ENCODE results near the gene TBCD.
"Not testable (repeated sequence)": the region's sequence is repeated elsewhere in the genome, so short reads cannot be mapped to it uniquely, and the experiment has no call there.

TBCD gene

GRCh38 chr17:82729479-82730260, 22.2 kb upstream of the TBCD start:
- no peak for DNase-seq

DNA sequence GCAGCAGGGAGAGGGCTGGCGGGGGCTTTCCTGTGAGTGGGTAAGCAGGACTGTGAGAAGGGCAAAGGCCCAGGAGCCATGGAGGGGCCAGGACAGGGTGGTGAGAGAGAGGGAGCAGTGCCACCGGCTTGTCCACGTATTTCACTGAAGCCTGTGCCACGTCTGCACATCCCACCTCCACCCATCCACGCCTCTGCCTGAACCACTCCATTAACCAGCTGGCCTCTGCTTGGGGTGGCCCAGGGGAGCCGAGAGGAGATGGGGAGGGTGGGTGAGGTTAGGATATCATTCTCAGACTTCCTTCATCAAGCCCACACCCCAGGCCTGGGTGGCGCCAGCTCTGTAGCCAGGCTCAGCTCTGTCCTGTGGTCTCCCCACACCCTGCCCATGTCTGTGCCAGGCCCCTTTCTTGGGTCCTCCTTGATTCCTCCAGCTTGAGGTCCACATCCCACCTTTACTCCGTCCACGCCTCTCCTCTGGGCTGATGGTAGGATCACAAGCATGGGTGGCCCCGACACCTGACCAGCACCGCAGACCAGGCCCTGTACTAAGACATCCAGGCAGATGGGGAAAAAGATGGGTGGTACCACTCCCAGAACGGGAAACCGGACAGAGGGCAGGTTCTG, 19.6 kb upstream of the TBCD start:
- DNase-seq = no peak

DNA sequence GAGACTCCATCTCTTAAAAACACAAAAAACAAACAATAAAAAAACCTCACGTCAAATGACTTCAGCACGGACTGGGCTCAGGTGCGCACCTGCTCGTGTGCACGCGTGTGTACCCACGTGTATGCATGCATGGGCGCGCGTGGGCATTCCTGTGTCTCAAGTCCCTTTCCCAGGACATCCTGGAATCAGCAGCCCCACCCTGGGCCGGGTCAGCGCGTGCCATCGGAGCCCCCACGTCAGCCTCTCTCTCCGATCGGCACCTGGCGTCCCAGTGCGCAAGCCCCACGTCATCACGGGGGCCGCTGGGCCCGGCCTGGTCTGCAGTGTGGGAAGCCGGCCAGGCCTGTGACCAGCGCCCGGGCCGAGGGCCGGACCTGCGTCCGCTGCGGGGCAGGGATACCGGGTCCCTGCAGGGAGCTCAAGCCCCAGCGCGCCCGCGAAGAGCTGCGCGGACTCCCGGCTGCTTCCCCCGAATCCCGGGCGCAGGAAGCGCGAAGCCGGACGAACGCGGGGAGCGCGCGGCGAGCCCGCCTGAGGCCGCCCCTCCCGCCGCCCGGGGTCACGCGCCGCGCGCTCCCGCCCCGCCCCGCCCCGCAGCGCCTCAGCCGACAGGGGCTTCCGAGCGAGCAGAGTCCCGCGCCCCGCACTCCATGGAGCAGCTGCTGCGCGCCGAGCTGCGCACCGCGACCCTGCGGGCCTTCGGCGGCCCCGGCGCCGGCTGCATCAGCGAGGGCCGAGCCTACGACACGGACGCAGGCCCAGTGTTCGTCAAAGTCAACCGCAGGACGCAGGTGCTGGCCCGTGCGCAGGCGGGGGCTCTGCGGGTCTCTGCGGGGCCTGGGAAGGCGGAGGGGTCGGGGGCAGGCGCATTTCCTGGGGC, 16.6 kb upstream of the TBCD start, which contains the start of gene FN3K:
FN3K (plus strand) TSS at position 629 of the 880 bp plus-strand sequence; CDS start at position 651, 22 bp downstream.
- peak; percentile 54 to 71 for DNase-seq

GRCh38 chr17:82736511-82737185, 15.2 kb upstream of the TBCD start:
- no peak for DNase-seq

DNA sequence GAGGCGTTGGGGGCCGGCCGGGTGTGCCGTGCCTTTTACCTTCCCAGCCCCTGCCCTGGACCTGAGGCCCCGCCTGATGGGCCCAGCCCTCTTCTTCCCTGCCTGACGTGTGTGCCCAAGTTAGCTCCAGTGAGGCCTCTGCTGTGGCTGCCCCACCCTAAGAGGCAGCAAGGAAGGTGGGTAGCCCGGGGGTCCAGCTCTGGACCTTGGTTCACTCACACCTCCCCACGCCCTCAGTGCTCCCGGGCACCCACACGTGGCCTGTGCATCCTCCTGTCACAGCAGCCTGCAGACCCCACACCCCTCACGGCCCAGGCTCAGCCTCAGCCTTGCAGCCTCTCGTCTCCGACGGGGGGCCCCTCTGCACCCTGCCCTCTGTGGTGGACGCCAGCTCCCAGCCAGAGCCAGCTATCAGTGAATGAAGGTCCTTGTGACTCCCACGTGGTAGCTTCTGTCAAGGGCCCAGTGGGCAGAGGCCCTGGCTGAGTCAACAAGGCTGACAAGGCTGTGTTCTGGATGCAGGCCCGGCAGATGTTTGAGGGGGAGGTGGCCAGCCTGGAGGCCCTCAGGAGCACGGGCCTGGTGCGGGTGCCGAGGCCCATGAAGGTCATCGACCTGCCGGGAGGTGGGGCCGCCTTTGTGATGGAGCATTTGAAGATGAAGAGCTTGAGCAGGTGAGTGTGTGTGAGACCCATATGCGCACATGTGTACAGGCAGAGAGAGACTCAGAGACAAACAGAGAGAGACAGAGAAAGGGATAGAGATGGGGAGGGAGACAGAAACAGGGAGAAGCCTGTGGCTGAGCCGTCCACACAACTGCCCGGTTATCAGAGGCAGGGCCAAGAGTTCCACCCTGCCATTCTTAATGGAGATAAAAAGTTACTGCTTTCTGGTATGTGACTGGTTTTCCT, 13.6 kb upstream of the TBCD start:
- peak; percentile 95 for DNase-seq

- no peak for DNase-seq
These were observed 10.7 kb upstream of the TBCD start for GRCh38 chr17:82740906-82741759.

DNA sequence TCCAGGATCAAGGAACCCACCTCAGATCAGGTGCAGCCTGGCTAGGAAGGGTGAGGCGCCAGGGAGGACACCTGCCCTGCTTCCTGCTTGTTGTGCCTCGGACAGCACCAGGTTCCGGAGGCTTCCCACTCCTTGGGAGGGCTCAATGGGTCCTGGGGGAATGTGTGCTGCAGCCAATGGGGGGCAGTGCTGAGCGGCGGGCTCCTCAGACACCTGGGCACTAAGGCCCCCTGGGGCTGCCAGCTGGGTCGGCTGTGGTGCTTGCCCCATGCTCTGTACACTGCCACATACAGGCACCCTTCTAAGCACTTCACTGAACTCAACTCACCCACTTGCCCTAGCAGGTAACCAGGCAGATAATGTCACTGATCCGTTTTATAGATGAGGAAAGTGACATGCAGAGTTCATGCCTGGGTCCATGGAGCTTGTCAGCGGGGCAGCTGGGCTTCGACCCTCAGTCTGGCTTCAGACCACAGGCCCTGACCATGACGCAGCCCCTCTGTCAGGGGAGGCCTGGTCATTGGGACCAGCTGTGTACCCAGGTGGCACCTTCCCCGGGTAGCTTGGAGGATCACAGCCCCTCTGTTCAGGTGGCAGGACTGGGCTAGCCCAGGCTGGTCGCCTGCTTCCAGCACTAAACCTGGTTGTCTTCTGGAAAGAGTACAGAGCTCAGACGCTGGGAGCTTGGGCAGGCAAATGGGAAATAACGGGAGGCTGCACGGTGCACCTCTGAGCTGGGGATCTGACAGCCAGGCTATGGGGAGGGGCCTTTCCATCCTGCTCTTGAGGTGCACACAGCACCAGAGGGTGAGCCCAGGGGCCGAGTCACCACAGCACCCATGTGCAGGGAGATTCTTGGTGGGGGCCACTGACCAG, 8.3 kb upstream of the TBCD start:
- DNase-seq = no peak

GRCh38 chr17:82744736-82745135, 7.1 kb upstream of the TBCD start:
- not testable (repeated sequence) for DNase-seq

- no peak for DNase-seq
These were observed 6.3 kb upstream of the TBCD start for GRCh38 chr17:82745524-82745923.

DNA sequence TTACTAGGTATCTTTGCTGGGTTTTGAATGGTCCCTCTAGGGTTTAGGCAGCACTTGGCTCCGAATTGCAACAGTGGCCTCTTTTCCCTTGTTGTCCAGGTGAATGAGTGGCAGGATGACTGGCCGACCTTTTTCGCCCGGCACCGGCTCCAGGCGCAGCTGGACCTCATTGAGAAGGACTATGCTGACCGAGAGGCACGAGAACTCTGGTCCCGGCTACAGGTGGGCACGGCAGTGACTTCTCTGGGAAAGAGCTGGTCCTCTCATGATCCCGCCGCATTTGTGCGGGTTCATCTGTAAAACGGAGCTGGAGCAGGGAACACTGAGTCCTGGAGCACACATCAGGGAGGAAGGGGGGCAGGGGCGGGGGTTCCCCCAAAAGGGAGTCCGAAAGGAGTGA, 3.1 kb upstream of the TBCD start:
- no peak for DNase-seq

GRCh38 chr17:82750241-82750908, 1.5 kb upstream of the TBCD start:
- DNase-seq = no peak

DNA sequence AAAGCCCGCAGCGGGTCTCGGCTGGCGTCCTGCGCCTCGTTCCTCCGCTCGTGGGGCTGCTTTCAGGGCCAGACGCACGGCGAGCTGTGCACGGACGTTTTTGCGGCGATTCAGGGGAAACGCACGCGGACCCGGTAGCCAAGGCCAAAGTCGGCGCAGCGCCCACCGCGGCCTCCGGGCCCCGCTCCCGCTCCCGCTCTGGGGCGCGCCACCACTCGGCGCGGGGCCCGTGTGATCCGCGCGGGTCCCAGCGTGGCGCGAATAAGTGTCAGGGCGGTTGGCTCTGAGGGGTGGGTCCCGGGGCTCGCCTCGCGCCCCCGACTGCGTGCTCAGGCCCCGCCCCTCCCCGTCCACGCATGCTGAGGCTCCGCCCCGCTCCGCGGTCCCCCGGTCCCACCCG, 694 bp upstream of the TBCD start:
- DNase-seq = no peak

GRCh38 chr17:82752371-82753200, 721 bp downstream of the TBCD start:
- DNase-seq = no peak

DNA sequence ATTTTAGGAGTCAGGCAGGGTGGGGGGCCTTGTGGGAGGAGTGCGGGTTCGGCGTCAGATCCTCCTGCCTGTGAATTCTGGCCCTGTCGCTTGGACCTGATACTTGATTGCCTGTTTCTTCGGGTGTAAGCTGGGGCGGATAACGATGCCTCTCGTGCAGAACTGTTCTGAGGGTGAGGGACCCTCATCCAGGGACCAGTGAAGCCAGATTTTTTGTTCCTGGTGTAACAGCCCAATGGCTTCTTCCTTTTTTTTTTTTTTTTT, 1.3 kb downstream of the TBCD start:
- no peak for DNase-seq

DNA sequence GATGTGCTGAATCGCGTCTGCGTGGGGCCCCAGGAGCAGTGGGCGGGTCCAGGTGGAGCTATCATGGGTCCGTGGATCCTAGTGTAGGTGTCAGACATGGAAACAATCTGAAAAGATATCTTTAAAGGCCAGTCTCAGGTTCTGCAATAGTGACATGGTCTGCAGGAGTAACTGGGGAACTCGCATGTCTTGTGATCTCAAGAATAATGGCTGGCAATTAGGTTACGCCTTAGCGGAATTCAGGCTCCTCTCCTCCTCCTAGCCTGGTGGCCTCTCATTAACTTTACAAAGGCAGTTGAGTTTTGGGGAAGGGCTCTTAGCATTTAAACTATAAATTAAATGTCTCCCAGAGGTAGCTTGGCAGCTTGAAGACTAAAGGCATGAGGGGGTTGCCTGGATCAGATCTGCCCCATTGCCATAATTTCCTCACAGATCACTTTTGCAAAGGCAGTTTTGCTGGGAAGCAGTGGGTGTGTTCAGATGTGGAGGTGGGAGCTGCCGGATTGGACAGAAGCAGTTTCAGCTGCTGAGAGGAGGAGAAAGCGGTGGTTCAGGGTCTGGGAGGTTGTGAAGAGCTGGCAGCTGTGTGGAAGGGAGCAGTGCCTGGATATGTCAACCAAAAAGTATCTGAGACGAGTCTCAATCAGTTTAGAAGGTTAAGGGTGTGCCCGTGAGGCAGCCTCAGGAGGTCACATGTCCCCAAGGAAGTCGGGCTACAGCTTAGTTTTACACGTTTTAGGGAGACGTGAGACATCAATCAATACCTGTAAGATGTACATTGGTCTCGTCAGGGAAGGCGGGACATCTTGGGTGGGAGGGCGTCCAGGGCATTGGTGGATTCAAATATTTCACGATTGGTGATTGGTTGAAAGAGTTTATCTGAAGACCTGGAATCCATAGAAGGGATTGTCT, 2.7 kb downstream of the TBCD start:
- no peak for DNase-seq

DNA sequence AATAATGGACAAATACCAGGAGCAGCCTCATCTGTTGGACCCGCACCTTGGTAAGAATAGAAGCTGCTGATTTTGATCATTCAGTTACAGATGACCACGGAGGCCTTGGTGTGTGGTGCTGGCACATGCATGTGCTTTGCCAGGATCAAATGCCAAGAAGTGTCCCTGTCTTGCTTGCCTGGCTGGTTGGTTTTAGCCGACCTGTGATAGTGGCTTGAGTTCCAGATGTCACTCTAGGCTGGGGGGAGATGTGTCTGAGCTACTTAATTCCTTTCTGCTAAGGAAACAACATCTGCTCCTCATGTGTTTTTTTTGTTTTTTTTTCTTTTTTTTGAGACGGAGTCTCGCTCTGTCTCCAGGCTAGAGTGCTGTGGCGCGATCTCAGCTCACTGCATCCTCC, 4.3 kb downstream of the TBCD start:
- DNase-seq = no peak

DNA sequence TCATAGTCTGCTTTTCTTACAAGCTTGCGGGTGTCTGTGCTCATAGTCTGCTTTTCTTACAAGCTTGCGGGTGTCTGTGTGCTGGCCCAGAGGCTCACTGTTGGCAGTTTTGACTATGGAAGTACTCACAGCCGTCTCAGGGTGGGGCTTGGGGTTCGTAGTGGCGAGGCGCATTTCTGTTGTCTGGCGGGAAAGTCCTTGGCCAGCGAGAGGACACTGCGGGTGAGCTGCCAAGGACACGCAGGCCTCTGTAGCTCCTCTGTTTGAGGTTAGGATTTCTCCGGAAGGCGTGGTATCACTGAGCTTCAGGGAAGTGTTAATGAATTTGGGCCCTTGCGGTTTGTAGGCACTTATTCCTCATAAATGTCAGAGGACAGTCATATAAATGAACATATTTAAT, 13.5 kb downstream of the TBCD start:
- no peak for DNase-seq
